ENCODE results near the gene TNS1. TPM values are rescaled to one million over a fixed set of nuclear protein-coding genes. Genes with fewer than 3 reads are reported as not detected.

Gene TNS1
- total and polyA plus RNA-seq, 8 donors = 38.5 to 166 (median 102) TPM

DNA sequence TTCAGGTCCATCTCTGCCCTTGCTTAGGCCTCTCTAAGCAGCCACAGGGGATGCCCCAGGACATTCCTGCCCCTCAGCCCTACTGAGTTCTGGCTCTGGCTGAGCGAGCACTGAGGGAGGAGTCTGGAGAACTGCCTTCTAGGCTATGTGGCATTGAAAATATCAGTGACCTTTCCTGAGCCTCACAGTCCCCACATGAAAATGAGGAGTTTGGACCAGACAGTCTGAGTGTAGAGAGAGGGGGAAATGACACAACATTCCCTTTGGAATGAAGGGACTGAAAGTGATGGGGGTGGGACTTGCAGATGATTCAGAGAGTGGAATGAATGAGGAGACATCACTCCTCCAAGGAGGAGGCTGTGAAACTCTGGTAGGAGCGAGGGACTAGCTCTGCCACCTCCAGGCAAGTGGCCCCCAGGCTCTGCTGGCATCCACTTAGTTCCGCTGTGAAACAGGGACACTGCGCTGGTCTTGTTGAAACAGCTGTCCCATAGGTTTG, 8.0 kb downstream of the TNS1 start:
- TF ChIP-seq, protein P1, sequence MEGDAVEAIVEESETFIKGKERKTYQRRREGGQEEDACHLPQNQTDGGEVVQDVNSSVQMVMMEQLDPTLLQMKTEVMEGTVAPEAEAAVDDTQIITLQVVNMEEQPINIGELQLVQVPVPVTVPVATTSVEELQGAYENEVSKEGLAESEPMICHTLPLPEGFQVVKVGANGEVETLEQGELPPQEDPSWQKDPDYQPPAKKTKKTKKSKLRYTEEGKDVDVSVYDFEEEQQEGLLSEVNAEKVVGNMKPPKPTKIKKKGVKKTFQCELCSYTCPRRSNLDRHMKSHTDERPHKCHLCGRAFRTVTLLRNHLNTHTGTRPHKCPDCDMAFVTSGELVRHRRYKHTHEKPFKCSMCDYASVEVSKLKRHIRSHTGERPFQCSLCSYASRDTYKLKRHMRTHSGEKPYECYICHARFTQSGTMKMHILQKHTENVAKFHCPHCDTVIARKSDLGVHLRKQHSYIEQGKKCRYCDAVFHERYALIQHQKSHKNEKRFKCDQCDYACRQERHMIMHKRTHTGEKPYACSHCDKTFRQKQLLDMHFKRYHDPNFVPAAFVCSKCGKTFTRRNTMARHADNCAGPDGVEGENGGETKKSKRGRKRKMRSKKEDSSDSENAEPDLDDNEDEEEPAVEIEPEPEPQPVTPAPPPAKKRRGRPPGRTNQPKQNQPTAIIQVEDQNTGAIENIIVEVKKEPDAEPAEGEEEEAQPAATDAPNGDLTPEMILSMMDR (IDR thresholded peaks at IDR 0.05) = no peak
- peaks cover 0 to 5% (median 0%) of the 10 kb centered on the region in 3 donors for H3K36me3 ChIP-seq
- H3K27me3 ChIP-seq = no peaks in the 10 kb centered on the region
- 45 to 48% methylated on average over 4 of the region's 4 CpGs for WGBS, 2 donors
- peak overlapping the region in 2 of 4 donors; percentile 17 to 32 for H3K4me3 ChIP-seq
- peaks cover 12 to 37% (median 20%) of the 10 kb centered on the region in 3 donors for H3K4me1 ChIP-seq
- ATAC-seq (peak; percentile 37 to 59 (median 48)), DNase-seq (peak in 4 of 6 donors; percentile 64 to 78 (median 72)), FAIRE-seq (no peak)
- intact Hi-C loops (cut with DNase I) = loop anchor here in 2 of 3 donors (5.0 kb wide), 2 partner anchors 98 to 208 kb away; no protein-coding TSS in a partner anchor
- H3K9me3 ChIP-seq = no peaks in the 10 kb centered on the region
- H3K27ac ChIP-seq = peak overlapping the region in 3 of 4 donors; percentile 75 to 89 (median 84)

- no peaks in the 10 kb centered on the region for H3K9me3 ChIP-seq
- 35 to 42% methylated on average over 6 of the region's 6 CpGs for WGBS, 2 donors
- DNase-seq = peak; percentile 69 to 93 (median 76)
- peak; percentile 58 to 81 (median 72) for ATAC-seq
- H3K4me3 ChIP-seq = peak overlapping the region in 2 of 4 donors; percentile 17 to 32
- peaks cover 14 to 33% (median 26%) of the 10 kb centered on the region in 3 donors for H3K4me1 ChIP-seq
- intact Hi-C loops (cut with DNase I) = loop anchor here in 2 of 3 donors (5.0 kb wide), 2 partner anchors 97 to 207 kb away; no protein-coding TSS in a partner anchor
- peaks cover 0 to 5% (median 0%) of the 10 kb centered on the region in 3 donors for H3K36me3 ChIP-seq
- H3K27ac ChIP-seq = peak overlapping the region in 3 of 4 donors; percentile 75 to 89 (median 84)
- FAIRE-seq = no peak
- no peaks in the 10 kb centered on the region for H3K27me3 ChIP-seq
- TF ChIP-seq, protein P1 (IDR thresholded peaks at IDR 0.05) = peak; percentile 51 to 77 (median 69)
These were observed 8.9 kb downstream of the TNS1 start for GRCh38 chr2:217993817-217994463.

GRCh38 chr2:217993138-217993537, 9.7 kb downstream of the TNS1 start:
- TF ChIP-seq, protein P1 (IDR thresholded peaks at IDR 0.05) = no peak
- WGBS, 2 donors = 27 to 37% methylated on average over 6 of the region's 6 CpGs
- Histone ChIP-seq H3K27me3 (no peaks in the 10 kb centered on the region), H3K27ac (peak overlapping the region; percentile 44 to 89 (median 80)), H3K36me3 (peaks cover 0 to 5% (median 0%) of the 10 kb centered on the region in 3 donors), H3K9me3 (no peaks in the 10 kb centered on the region), H3K4me3 (peak overlapping the region in 2 of 4 donors; percentile 17 to 32), H3K4me1 (peaks cover 14 to 36% (median 34%) of the 10 kb centered on the region in 3 donors)
- peak; percentile 48 to 60 (median 55) for ATAC-seq
- DNase-seq = peak in 2 of 6 donors; percentile 35 to 46
- intact Hi-C loops (cut with DNase I) = loop anchor here in 2 of 3 donors (5.0 kb wide), 2 partner anchors 96 to 206 kb away; no protein-coding TSS in a partner anchor
- FAIRE-seq = no peak

GRCh38 chr2:217992061-217992460, 10.7 kb downstream of the TNS1 start:
- TF ChIP-seq, protein P1 (IDR thresholded peaks at IDR 0.05) = no peak
- Histone ChIP-seq H3K9me3 (no peaks in the 10 kb centered on the region), H3K4me3 (no peak overlapping the region), H3K27ac (peak overlapping the region; percentile 44 to 89 (median 80)), H3K27me3 (no peaks in the 10 kb centered on the region), H3K4me1 (peaks cover 23 to 41% (median 37%) of the 10 kb centered on the region in 3 donors), H3K36me3 (peaks cover 0 to 5% (median 0%) of the 10 kb centered on the region in 3 donors)
- FAIRE-seq (no peak), DNase-seq (peak in 3 of 6 donors; percentile 20 to 45 (median 40)), ATAC-seq (no peak)
- intact Hi-C loops (cut with DNase I) = loop anchor here in 2 of 3 donors (5.0 kb wide), 2 partner anchors 95 to 205 kb away; no protein-coding TSS in a partner anchor
- WGBS, 2 donors = 72 to 76% methylated on average over 3 of the region's 3 CpGs

All from pancreas (tissue), 10 donors.